NCI-H146 treated with DMSO at 0.1 percent for 48 hours (cell line): ENCODE results near the gene BTBD9.

Experiments used
- DNase-seq: peaks from one replicate; lab custom pipeline; 2025; ENCODE audit not compliant: unreplicated experiment; lab: John Stamatoyannopoulos, UW

Gene BTBD9

DNA sequence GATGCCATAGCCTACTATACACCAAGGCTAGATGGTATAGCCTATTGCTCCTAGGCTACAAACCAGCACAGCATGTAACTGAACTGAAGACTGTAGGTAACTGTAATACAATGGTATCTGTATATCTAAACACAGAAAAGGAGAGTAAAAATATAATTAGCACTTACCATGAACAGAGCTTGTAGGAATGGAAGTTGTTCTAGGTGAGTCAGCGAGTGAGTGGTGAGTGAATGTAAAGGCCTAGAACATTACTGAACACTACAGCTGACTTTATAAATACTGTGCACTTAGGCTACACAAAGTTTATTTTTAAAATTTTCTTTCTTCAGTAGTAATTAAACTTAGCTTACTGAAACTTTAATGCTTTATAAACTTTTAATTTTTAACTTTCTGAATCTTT is 129.5 kb downstream of the BTBD9 start:
- DNase-seq, result no peak

DNA sequence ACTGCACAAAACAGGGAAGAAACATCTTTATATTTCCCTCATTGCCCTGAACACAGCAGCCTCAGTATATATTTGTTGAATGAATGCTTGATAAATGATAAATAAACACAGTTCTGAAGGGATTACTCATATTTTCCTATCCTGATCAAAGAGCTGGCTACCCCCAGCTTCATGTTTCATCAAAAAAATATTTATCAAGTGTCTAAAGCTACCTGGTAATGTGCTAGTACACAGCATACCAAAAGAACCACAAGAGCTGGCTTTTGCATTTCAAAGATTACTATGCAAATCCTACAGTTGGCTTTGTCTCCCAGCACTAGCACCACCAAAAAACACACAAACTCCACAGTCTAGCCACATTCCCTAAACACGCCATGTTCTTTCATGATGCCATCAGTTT is 130.0 kb downstream of the BTBD9 start:
- no peak for DNase-seq

DNA sequence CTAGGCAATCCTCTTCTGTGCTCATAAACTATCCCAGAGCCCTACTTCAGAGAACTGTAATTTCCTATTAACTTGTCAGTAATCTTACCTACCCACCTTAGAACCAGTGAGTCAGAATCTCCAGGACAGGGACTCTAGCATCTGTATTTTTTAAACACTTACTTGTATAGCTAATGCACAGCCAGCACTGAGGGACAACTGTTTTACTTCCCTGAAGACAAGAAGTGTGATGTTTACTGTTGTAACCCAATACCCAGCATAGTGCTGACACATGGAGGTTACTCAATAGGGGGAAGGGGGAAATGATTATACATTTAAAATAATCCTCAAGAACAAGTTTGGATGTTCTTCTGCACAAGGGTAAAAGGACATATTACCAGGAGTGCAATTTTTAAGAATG is 130.8 kb downstream of the BTBD9 start:
- peak; percentile 34 for DNase-seq

GRCh38 chr6:38508286-38508685 is 131.4 kb downstream of the BTBD9 start:
- no peak for DNase-seq

GRCh38 chr6:38507173-38507572 is 132.6 kb downstream of the BTBD9 start:
- DNase-seq, result no peak

- no peak for DNase-seq
Observed at GRCh38 chr6:38505826-38506225, 133.9 kb downstream of the BTBD9 start.

GRCh38 chr6:38504996-38505395 is 134.7 kb downstream of the BTBD9 start:
- no peak for DNase-seq

- no peak for DNase-seq
Observed at GRCh38 chr6:38503960-38504682, 135.6 kb downstream of the BTBD9 start.

DNA sequence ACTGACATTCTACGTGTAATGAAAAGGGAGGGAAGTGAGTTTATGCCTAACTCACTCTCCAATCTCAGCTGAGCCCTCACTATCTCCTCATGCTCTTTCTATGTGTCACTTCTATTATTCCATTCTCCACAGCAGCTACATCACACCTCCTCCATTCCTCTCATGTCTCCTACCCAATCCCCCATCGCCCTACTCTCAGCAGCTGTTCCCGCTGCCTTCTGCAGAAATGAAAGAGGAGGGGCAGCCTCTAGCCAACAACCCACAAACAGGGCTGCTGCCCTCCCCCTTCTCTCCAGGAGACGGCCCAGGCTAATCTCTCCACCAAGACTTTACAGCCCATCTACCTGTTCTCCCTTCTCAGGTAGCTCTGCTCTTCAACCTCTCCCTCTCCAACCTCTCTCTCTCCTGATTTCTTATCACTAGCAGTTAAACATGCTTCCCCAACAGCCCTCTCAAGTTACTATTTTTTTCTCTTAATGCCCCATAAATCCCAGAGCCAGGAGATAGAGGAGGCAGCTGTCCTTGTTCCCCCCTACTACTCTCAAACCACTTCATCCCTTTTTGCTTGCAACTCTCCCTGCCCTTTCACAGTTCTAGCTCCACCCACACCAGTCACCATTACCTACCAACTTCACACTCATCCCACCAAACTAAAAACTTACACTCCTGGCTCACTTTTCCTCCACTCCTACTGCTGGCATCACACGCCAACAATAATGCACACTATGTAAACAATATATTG is 136.5 kb downstream of the BTBD9 start:
- no peak for DNase-seq

- no peak for DNase-seq
Observed at GRCh38 chr6:38502423-38502822, 137.3 kb downstream of the BTBD9 start.

DNA sequence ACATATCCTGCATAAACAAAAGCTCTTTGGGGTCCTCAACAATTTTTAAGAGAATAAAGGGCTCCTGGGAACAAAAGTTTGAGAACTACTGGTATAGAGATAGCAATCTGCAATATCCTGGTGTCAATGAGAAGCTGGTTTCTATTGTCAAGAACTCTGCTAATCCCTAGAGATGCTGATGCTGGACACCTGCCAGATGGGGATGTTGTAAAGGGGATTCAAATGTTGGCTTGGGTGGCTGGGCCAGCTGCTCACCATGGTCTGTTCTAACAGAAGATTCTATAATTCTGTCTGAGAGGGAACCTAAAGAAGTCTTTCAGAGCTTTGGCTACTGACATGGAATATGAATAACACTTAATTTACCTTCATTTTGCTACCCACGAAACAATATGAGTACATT is 137.8 kb downstream of the BTBD9 start:
- no peak for DNase-seq

DNA sequence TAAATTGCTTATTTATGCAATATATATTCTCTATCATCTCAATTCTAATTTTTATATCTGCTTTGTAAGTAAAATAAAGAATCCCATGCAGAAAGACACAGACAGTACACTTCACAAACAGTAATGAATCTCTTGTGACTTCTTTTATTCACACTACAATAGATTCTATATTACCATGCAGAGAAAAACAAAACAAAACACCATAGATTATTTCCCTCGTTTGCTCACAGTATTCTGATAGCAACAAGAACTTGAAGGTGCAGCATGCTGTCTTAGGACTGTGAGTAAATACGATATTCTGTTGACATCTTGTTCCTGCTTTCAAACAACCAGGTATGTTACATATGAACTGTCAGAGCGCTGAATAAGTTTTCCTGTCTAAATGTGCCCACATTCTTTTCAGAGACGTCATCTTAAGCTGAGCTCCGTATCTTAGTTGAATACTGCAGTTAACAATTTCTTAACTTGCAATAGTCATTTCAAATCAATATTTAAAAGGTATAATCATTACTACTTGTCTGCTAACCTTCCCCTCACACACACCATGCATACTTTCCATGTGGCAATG is 140.1 kb downstream of the BTBD9 start:
- DNase-seq, result no peak

DNA sequence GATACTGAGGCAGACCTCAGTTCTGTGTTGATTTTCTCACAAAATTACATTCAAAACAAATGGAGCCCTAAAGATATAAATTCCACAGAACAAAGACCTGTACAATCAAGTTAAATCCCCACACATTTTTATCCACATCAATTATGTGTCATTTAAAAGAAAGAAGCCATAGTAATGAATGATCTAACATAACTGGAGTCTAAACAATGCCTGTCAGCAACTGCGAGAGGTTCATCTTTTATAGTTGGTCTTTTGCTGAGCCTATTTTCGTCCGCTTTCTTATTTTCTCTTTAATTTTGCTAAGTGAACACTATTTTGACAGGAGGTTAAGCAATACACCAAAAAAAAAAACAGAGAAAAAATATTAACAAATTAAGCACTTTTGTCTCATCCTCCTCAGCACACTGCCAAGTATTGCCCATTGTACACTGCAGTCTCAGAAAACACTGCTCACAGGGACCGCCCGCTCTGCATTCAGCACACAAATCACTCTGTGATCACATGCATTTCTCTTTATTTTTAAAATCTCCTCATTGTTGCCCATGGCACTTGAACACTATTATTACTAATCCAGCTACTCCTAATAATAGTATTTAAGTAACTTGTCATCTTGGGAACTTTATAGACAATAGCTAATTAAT is 140.8 kb downstream of the BTBD9 start:
- DNase-seq, result no peak

DNA sequence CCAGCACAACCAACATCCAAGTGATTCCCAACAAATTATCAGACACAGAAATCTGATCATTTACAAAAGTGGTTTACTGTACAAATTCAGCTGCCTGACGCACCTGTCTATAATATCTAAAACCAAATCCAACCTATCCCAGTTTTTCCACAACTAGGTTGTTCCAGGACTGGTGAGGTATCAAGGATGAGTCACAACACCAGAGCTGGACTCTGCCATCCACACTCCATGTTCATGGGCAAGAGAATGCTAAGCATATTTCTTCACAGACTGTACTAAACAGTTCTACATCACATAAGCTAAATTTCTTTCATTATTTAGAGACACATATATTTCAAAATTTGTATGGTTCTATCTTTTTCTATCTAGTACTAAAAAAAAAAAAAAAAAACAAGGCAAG is 141.6 kb downstream of the BTBD9 start:
- no peak for DNase-seq

DNA sequence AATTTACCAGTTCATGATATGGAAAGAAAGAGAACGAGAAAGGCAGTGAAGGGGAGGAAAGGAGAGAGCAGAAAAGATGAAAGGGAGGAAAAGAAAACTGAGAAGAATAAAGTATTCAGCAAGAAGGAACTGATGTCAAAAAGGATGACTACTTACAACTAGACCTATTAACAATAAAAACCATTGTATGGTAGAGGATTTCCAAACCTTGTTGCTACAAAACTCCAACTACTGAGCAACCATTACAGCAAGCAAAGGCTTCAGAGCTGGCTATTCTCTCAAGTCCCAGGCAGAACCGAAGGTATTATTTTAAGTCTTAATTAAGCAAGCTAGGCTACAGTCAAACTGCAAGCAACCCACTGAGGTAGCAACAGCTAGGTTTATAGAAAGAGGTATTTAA is 142.2 kb downstream of the BTBD9 start:
- DNase-seq, result no peak

DNA sequence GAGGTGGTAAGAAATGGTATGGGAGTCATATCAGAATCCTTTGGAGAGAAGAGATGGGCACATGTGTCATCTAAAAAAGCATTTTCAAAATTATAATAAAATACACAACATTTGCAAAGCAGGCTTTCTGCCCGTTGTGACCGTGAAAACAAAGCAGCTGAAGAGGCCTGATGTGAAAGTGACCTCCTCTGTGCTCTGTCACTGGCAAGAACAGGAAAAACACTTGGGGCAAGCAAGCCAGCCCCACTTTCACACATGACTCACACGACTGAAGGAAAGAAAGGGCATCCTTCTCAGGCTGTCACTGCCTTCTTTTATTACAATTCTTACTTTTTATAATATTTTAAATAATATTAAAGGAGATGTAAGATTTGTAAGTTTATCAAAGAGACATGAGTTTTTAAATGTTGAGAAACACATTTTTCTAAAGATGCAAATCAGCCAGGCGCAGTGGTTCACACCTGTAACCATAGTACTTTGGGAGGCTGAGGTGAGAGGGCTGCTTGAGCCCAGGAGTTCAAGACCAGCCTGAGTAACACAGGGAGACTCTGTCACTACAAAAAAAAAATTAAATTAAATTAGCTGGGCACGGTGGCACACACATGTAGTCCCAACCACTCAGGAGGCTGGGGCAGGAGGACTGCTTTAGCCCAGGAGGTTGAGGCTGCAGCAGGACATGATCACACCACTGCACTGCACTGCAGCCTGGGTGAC is 143.7 kb downstream of the BTBD9 start:
- DNase-seq, result no peak

DNA sequence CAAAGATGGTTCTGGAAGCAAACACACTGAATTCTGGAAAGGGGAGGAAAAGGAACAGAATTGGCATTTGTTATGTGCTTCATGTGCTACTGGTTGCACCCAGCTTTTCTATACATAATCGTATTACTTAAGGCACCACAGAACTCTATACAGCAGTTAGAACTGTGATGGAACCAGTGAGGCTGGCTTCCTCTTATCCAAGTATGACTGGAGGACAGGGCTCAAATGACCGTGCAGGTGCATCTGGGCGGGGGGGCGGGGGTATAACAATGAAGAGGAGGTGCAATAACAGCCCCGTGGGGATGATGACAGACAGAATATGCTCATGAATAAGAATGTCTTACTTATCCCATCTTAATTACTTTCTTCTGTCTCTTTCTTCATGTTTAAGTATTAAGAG is 144.2 kb downstream of the BTBD9 start:
- no peak for DNase-seq

GRCh38 chr6:38493931-38494547 is 145.7 kb downstream of the BTBD9 start:
- DNase-seq, result peak; percentile 76

GRCh38 chr6:38492031-38492430 is 147.7 kb downstream of the BTBD9 start:
- DNase-seq, result no peak

- no peak for DNase-seq
Observed at GRCh38 chr6:38489951-38490350, 149.8 kb downstream of the BTBD9 start.

DNA sequence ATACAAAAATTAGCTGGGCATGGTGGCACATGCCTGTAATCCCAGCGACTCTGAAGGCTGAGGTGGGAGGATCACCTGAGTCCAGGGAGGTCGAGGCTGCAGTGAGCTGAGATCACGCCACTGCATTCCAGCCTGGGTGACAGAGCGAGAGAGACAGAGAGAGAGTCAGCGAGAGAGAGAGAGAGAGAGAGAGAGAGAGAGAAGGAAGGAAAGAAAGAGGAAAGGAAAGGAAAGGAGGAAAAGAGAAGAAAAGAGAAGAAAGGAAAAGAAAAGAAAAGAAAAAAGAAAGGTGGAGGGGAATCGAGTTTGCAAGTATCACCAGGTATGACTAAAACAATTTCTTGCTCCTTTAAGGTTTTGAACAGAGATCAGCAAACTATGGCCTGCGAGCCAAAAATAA is 152.3 kb downstream of the BTBD9 start:
- no peak for DNase-seq
